GM12874 (cell line): ENCODE measurements around the gene CACNA1C.

Experiments used
- TF ChIP-seq, protein P1 (sequence below): IDR thresholded peaks from 2 replicates; pipeline ENCODE4 v1.5.1; 2011; ENCODE audit warnings: low read depth, mild to moderate bottlenecking, control low read depth, low read length, moderate library complexity; ENCODE audit not compliant: insufficient read depth

CACNA1C gene

DNA sequence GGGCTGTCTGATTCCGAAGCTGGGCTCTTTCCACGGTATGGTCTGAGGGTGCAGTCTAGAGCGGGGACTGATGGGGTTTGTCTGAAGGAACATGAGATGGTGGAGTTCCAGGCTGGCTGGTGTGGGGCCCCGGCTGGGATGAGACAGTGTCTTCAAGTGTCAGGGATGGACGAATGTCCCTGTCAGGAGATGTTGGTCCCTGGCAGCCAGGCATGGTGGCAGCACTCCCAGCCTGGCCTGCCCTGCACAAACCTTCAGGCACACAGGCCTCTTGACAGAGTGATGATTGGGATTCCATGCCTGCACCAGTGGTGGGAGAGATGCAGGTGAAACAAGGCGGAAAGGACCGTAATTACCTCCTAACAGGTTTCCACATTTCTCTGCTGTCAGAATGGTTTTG is 221.9 kb downstream of the CACNA1C start:
- TF ChIP-seq, protein P1, sequence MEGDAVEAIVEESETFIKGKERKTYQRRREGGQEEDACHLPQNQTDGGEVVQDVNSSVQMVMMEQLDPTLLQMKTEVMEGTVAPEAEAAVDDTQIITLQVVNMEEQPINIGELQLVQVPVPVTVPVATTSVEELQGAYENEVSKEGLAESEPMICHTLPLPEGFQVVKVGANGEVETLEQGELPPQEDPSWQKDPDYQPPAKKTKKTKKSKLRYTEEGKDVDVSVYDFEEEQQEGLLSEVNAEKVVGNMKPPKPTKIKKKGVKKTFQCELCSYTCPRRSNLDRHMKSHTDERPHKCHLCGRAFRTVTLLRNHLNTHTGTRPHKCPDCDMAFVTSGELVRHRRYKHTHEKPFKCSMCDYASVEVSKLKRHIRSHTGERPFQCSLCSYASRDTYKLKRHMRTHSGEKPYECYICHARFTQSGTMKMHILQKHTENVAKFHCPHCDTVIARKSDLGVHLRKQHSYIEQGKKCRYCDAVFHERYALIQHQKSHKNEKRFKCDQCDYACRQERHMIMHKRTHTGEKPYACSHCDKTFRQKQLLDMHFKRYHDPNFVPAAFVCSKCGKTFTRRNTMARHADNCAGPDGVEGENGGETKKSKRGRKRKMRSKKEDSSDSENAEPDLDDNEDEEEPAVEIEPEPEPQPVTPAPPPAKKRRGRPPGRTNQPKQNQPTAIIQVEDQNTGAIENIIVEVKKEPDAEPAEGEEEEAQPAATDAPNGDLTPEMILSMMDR = no peak

DNA sequence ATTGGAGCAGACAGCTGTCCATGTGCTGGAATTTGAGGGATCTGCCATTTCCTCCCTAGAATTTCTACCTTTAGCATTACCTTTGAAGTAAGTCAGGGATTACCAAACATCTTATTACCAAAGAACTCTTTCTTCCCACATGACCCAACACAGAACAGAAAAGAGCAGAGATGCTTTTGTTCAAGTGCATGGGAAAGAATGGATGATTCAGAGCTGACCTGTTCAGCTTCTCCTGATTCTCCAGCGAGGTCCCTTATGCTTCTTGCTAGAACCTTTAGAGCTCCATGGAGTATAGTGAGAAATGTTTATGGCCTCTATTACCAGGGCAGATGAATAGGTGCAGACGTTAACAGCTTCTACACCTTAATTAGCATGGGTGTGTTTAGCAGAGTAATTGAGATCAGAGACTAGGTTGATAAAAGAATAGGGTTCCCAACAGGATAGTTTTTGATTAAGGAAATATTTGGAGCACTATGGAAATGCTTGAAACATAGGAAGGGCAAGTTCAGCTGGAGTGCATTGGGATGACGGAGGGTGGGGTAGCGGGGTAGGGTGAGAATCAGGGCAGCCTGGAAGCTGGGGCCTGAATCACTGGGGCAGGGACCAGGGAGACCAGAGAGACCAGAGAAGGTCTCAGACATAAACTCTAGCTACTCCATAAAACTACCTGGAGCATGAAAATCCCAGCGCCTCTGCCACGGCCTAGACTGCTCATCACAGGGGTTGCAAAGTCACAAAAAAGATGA is 223.7 kb downstream of the CACNA1C start:
- TF ChIP-seq, protein P1 = no peak

DNA sequence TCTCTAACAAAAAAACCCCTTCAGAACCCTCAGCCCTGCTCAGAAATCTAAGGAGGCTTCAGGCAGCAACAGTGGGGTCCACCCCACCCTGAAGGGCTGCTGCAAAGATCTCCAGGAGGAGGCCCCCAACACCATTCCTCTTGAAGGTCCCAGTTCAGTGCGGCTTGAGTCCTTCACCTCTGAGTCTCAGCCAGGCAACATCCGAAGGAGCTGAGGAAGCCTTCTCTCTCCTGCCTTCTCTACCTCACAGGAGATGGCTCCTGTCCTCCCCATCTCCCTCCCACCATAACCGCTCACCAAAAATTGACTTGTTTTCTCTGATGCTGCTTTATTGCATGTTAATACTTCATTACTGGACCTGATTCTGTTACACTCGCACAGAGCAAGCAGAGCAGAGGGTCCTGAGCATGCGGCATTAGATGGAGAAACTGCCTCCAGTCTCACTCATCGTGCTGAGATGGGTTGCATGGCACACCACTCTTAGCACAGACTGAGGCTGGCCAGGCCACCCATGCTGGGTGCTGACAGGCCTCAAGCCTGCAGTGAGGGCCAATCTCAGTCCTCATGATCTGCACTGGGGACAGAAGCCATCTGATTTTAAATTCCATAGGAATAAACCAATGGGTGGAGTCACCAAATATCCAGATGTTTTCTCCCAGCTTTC is 224.8 kb downstream of the CACNA1C start:
- TF ChIP-seq, protein P1 = no peak

DNA sequence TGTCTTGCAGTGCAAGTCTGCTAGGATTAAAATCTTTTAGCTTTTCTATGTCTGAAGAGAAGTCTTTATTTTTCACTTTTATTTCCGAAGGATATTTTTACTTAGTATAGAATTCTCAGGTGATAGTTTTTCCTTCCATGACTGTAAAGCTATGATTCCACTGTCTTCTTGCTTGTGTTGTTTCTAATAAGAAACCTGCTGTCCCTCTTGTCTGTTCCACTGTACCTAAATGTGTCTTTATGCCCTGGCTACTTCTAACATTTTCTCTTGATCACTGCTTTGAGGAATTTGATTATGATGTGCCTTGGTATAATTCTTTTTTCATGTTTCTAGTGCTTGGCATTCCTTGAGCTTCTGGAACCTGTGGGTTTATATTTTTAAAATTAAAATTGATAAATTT is 228.7 kb downstream of the CACNA1C start:
- TF ChIP-seq, protein P1 = no peak

DNA sequence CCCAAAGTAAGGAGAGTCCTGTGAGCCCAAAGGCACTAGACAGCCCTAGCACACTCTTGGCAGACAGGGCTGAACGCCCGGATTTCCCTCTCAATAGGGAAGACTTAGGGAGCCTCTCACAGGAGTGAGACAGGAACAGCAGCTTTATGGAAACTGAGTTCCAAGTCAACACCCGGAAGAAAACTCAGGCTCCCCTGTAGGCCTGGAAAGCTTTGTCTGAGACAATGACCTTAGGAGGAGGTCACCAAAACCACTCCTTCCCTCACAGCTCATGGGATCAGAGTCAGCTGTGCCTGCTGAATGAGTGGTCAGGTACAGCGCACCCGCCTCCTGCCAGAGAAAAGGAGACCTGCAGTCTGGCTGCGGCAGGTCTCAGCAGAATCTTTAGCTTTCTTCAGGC is 229.5 kb downstream of the CACNA1C start:
- TF ChIP-seq, protein P1 = no peak

DNA sequence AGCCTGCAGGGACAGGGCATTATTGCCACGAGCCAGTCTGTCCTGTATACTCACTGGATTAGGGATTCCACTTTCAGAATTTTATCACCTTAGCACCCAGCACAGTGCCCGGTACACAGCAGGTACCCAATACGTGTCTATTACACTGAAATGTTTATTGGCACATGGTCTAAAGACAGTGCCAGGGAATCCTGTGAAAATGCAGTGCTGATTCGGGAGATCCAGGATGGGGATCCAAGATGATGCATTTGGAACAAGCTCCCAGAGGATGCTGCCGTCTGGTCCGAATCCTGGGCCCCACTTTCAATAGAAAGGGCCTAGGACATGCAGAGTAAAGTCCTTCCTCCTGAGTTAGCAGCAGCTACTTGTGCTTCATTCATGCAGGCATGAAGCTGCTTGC is 230.7 kb downstream of the CACNA1C start:
- TF ChIP-seq, protein P1 = no peak

DNA sequence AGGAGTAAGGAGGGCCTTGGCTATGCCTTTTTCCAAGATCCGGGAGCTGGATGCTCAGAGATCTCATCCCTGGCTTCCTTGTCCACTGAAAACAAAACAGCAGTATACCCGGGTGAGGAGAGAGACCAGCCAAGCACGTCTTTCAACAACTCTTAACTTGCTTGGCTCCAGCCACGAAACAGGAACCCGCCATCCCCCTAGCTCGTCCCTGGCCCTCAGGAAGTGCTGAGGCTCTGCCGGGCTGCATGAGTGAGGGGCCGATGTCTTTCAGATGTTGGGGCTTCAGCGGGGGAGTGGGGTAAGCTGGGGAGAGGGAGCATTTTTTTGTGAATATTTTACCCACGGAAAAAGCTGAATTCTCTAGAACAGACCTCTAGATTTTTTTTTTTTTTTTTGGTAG is 231.1 kb downstream of the CACNA1C start:
- TF ChIP-seq, protein P1 = no peak
